Esophagus squamous epithelium (tissue), 5 donors: ENCODE results near the gene CGNL1. TPM values are rescaled to one million over a fixed set of nuclear protein-coding genes. Genes with fewer than 3 reads are reported as not detected.

Experiments
- DNase-seq: peaks from one replicate; lab custom pipeline; 2025; lab: John Stamatoyannopoulos, UW
- H3K27ac ChIP-seq, 4 donors: fragments of 200-600 bp; sonication (generic); one replicate each; pipeline ENCODE4 v1.5.1; 2016 to 2019; ENCODE audit warnings: mild to moderate bottlenecking in 1 of 4
- H3K27me3 ChIP-seq, 4 donors: fragments of 200-600 bp; sonication (generic); 1 replicate in 3 of 4; 2 replicates in 1 of 4; pipeline versions ENCODE4 v1.5.1 to v1.6.0; 2017 to 2021; ENCODE audit warnings: antibody characterized with exemption in 1 of 4
- H3K36me3 ChIP-seq, 3 donors: fragments of 200-600 bp; sonication (generic); one replicate each; pipeline ENCODE4 v1.5.1; 2016 to 2019
- H3K4me1 ChIP-seq, 3 donors: fragments of 200-600 bp; sonication (generic); one replicate each; pipeline ENCODE4 v1.5.1; 2017 to 2019
- H3K4me3 ChIP-seq, 4 donors: fragments of 200-600 bp; sonication (generic); 1 replicate in 3 of 4; 2 replicates in 1 of 4; pipeline ENCODE4 v1.5.1; 2016 to 2019; ENCODE audit warnings: mild to moderate bottlenecking in 2 of 4, moderate library complexity in 1 of 4
- H3K9me3 ChIP-seq, 3 donors: fragments of 200-600 bp; sonication (generic); one replicate each; pipeline ENCODE4 v1.5.1; 2016 to 2019
- POLR2A ChIP-seq, 4 donors: fragments of 450-650 bp; IDR thresholded peaks; one replicate each; pipeline ENCODE4 v1.6.1; 2017; ENCODE audit warnings: antibody characterized with exemption in 4 of 4, mild to moderate bottlenecking in 4 of 4, moderate library complexity in 3 of 4
- WGBS, 2 donors: methylation state at CpG; one replicate each; pipeline ENCODE4 v1.1.5; 2018; 5-methylcytosine and 5-hydroxymethylcytosine counted together
- intact Hi-C: fragments of 100-400 bp; cut with DNase I; formaldehyde crosslinking; loops from one replicate; pipeline ENCODE4 v1.15.0; 2022
- total RNA-seq, 4 donors: library from RNA; depleted of rRNA; stranded (reverse); fragments of >200 nt; gene quantifications; one replicate each; pipeline ENCODE4 v1.1.0, GENCODE V29; 2016
- TF ChIP-seq, protein P1 (sequence below), 6 experiments: fragments of 450-650 bp in 4 of 6; fragments of 200-600 bp in 2 of 6; sonication (generic) in 2 of 6; IDR thresholded peaks; one replicate each; pipeline ENCODE4 v1.5.1; 2016 to 2019; ENCODE audit warnings: antibody characterized with exemption in 6 of 6, mild to moderate bottlenecking in 4 of 6, moderate library complexity in 4 of 6
- donor health status: DM: yes; HTN: yes; CAD: no.

The CGNL1 gene
- total RNA-seq, 4 donors from 2014 or later, result 3.8 to 14.7 (median 8.8) TPM

DNA sequence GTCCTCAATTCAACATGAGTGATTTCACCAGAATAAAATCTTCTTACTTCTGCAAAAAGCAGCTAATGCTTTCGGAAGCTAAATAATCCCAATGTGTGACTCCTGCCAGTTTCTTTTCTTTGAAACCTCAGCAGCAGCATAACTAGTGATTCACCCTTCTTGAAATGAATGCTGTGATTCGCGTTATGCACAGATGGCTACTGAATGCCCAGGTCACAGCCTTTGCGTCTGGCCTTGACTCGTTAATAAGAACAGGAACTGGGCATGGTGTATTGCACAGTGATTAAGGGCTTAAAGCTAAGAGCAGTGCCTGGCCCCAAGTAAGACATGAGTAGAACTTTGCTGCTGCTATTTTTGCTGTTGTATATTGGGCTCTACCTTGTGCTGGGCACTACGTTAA lies 19.0 kb downstream of the CGNL1 start:
- H3K4me1 ChIP-seq, result peaks cover 0 to 15% (median 3%) of the 10 kb centered on the region in 3 donors
- WGBS, 2 donors, result 16 to 29% methylated on average over 5 to 6 of the region's 6 CpGs
- TF ChIP-seq, protein P1, sequence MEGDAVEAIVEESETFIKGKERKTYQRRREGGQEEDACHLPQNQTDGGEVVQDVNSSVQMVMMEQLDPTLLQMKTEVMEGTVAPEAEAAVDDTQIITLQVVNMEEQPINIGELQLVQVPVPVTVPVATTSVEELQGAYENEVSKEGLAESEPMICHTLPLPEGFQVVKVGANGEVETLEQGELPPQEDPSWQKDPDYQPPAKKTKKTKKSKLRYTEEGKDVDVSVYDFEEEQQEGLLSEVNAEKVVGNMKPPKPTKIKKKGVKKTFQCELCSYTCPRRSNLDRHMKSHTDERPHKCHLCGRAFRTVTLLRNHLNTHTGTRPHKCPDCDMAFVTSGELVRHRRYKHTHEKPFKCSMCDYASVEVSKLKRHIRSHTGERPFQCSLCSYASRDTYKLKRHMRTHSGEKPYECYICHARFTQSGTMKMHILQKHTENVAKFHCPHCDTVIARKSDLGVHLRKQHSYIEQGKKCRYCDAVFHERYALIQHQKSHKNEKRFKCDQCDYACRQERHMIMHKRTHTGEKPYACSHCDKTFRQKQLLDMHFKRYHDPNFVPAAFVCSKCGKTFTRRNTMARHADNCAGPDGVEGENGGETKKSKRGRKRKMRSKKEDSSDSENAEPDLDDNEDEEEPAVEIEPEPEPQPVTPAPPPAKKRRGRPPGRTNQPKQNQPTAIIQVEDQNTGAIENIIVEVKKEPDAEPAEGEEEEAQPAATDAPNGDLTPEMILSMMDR (IDR thresholded peaks at IDR 0.05), result no peak
- no peak for TF ChIP-seq POLR2A (IDR thresholded peaks at IDR 0.05)
- no peak overlapping the region for H3K27ac ChIP-seq
- no peak for DNase-seq
- no peaks in the 10 kb centered on the region for H3K9me3 ChIP-seq
- intact Hi-C loops, result no loop called here
- no peak overlapping the region for H3K4me3 ChIP-seq
- no peaks in the 10 kb centered on the region for H3K27me3 ChIP-seq
- no peaks in the 10 kb centered on the region for H3K36me3 ChIP-seq

DNA sequence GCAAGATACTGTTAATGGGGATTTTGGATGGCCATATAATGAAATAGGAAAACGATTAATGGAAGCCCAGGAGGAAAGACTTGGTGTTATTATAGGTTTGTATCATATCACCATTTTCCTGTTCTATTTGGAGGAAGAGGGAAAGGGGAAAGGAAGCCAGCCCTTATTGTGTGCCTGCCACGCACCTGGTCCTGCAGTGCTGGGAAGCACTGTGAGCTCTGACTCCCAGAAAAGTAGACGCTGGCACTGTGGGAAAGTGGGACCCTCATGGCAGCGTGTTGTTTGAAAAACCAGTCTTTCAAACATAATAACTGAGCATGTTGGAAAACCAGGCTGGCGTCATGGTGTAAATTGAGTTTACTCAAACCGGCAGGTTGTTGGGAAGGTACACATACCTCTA lies 22.0 kb downstream of the CGNL1 start:
- no peaks in the 10 kb centered on the region for H3K36me3 ChIP-seq
- H3K4me3 ChIP-seq, result no peak overlapping the region
- no peaks in the 10 kb centered on the region for H3K9me3 ChIP-seq
- TF ChIP-seq, protein P1 (IDR thresholded peaks at IDR 0.05), result no peak
- no peak for TF ChIP-seq POLR2A (IDR thresholded peaks at IDR 0.05)
- intact Hi-C loops, result no loop called here
- H3K4me1 ChIP-seq, result peaks cover 0 to 15% (median 3%) of the 10 kb centered on the region in 3 donors
- H3K27me3 ChIP-seq, result no peaks in the 10 kb centered on the region
- no peak for DNase-seq
- 83 to 84% methylated on average over 6 of the region's 6 CpGs for WGBS, 2 donors
- H3K27ac ChIP-seq, result no peak overlapping the region

DNA sequence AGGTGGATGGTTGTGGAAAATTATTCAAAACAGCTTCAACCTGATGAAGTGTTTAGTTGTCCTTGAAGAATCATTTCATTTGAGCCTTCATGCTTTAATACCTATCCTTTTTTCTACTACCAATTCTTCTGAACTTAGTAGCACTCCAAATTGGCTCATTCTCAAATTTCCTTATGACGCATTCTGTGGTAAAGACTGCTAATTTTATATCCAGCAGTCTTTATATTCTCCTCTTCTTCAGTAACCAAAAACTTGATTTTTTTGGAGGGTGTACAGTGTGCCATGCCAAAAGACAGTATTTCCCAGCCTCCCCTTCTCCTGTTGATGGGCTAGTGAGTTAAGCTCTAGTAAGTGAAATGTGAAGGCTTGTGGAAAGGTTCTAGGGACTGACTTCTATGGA lies 25.2 kb downstream of the CGNL1 start:
- Histone ChIP-seq H3K9me3 (no peaks in the 10 kb centered on the region), H3K4me1 (no peaks in the 10 kb centered on the region), H3K4me3 (no peak overlapping the region), H3K27ac (no peak overlapping the region), H3K36me3 (no peaks in the 10 kb centered on the region), H3K27me3 (no peaks in the 10 kb centered on the region)
- no peak for DNase-seq
- WGBS, 2 donors, result 94% methylated on average over 1 of the region's 1 CpG
- TF ChIP-seq, protein P1 (IDR thresholded peaks at IDR 0.05), result no peak
- TF ChIP-seq POLR2A (IDR thresholded peaks at IDR 0.05), result no peak
- intact Hi-C loops, result no loop called here

DNA sequence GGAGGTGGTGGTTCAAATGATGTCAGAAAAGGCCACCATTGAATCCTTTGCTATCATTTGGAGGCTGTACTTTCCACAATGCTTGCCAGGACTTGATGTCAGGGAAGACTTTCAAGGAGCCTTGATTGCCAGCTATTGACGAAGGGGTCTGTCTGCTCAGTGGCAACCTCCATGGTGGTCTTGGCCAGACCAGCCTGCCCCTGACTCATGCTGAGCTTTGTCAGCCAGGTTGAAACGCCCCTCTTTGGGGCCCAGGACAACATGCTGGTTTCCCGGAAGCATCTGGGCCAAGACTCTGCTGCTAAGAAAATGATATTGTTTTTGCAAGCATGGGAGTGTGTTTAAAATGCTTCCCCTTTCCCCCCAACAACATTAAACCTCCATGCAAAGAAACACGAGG lies 26.7 kb downstream of the CGNL1 start:
- no peak overlapping the region for H3K4me3 ChIP-seq

DNA sequence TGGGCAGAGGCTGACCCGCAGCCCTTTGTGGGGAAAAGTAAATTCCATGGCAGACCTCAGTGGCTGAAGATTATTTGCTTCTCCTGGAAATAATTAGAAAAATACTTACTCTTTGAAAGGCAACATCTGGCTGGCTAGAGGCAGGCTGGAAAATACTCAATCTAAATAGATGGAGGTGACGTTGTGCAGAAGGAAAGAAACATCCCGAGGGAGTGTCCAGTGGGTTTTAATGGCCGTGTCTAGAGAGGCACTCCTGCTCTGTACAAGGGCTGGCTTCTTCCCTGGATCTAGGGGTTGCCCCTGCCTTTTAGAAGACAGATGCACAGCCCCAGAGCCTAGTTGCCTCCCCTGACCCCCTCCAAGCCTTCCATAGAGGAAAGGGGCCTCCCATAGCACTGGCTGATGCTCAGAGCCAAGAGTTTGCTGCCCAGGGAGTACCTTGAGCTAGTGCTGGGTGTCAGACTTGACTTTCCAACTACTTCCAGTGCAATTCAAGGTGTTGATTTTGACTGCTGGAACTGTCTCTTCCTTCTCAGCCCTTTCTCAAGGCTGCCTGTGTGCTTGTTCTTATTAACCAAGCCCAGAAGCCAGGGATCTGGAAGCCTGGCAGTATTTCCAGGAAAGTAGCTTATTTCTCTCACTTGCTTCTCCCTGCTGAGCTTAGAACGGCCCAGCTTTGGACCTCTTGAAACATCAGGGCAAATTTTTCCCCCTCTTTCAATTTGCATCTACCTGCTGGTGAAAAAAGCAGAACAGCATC lies 27.4 kb downstream of the CGNL1 start:
- 62 to 70% methylated on average over 5 of the region's 5 CpGs for WGBS, 2 donors
- intact Hi-C loops, result no loop called here
- Histone ChIP-seq H3K4me3 (no peak overlapping the region), H3K27me3 (no peaks in the 10 kb centered on the region), H3K36me3 (no peaks in the 10 kb centered on the region), H3K27ac (no peak overlapping the region), H3K9me3 (no peaks in the 10 kb centered on the region), H3K4me1 (no peaks in the 10 kb centered on the region)
- DNase-seq, result no peak
- no peak for TF ChIP-seq POLR2A (IDR thresholded peaks at IDR 0.05)
- TF ChIP-seq, protein P1 (IDR thresholded peaks at IDR 0.05), result no peak

More for the DNA sequence above, 26.7 kb downstream of the CGNL1 start:
- WGBS, 2 donors, result 33 to 44% methylated on average over 1 to 3 of the region's 4 CpGs
- Histone ChIP-seq H3K9me3 (no peaks in the 10 kb centered on the region), H3K27me3 (no peaks in the 10 kb centered on the region), H3K36me3 (no peaks in the 10 kb centered on the region), H3K27ac (no peak overlapping the region), H3K4me1 (no peaks in the 10 kb centered on the region)
- DNase-seq, result no peak
- TF ChIP-seq, protein P1 (IDR thresholded peaks at IDR 0.05), result no peak
- TF ChIP-seq POLR2A (IDR thresholded peaks at IDR 0.05), result no peak
- intact Hi-C loops, result no loop called here
